ENCODE results near the gene STXBP4.

STXBP4 gene

DNA sequence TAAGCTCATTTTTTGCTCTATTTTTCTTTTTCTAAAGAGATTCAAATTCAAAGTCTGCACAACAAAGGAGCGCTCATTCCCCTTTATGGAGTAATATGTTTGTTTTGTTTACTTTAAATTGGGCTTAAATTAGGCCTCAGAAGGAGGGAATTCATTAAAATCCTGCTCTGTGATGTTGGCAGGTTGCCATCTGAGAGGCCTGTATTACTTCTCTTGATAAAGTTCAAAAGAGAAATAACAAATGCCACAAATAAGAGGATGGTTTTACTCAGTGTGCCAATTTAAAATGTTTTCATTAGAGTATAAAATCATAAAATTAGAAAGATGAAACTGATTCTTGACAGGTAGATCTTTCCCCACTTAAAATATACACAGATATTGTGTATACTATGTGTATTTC is 241.7 kb downstream of the STXBP4 start:
- Mint-ChIP-seq H3K27ac (peak overlapping the region in 2 of 3 experiments; percentile 40 to 47), H3K36me3 (ENCODE audit: low read depth) (no peaks in the 10 kb centered on the region), H3K9me3 (peaks cover 2% of the 10 kb centered on the region), H3K27me3 (ENCODE audit: low read depth) (no peaks in the 10 kb centered on the region), H3K4me1 (peaks cover 17% of the 10 kb centered on the region), H3K4me3 (no peak overlapping the region)
- TF ChIP-seq, protein P1, sequence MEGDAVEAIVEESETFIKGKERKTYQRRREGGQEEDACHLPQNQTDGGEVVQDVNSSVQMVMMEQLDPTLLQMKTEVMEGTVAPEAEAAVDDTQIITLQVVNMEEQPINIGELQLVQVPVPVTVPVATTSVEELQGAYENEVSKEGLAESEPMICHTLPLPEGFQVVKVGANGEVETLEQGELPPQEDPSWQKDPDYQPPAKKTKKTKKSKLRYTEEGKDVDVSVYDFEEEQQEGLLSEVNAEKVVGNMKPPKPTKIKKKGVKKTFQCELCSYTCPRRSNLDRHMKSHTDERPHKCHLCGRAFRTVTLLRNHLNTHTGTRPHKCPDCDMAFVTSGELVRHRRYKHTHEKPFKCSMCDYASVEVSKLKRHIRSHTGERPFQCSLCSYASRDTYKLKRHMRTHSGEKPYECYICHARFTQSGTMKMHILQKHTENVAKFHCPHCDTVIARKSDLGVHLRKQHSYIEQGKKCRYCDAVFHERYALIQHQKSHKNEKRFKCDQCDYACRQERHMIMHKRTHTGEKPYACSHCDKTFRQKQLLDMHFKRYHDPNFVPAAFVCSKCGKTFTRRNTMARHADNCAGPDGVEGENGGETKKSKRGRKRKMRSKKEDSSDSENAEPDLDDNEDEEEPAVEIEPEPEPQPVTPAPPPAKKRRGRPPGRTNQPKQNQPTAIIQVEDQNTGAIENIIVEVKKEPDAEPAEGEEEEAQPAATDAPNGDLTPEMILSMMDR (IDR thresholded peaks at IDR 0.05; ENCODE audit: unreplicated experiment in 3 of 3) = no peak

DNA sequence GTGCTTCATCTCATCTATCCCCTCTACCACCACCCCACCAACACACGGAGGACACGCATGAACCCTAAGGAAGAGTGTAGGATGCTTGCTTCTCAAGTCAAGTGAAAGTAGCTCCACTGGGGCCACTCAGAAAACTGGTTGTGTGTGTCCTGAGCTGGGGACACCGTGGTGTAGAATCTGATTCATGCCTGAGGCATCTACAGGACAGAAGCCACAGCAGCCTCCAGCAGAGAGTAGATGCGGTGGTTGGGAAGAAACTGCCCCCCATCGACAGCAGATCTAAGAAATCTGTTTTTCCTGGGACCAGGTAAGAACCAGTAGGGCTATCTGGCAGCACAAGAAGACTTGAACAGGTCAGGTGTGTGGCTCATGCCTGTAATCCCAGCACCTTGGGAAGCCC is 244.3 kb downstream of the STXBP4 start:
- TF ChIP-seq, protein P1 (IDR thresholded peaks at IDR 0.05; ENCODE audit: unreplicated experiment in 3 of 3) = no peak
- no peak overlapping the region for H3K4me3 Mint-ChIP-seq
- peaks cover 17% of the 10 kb centered on the region for H3K4me1 Mint-ChIP-seq

DNA sequence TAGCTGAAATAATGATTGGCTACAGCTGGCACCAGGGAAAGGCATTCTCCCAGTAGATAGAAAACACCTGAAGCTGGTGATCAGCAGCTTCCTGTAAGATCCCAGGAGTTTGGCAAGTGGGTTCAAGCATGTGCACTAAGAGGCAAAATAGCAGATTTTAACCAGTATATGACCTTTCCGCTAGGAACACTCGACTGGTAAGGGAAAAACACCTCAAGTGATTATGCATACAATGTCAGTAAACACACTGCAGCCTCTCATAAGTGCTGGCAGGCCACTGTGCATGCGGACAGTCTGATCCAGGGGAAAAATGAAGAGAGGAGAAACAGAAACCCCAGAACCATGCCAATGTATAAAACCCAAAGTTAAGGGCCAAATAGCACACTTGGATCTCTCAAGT is 247.1 kb downstream of the STXBP4 start:
- TF ChIP-seq, protein P1 (IDR thresholded peaks at IDR 0.05; ENCODE audit: unreplicated experiment in 3 of 3) = no peak
- H3K4me3 Mint-ChIP-seq = no peak overlapping the region
- H3K27ac Mint-ChIP-seq = no peak overlapping the region
- no peaks in the 10 kb centered on the region for H3K27me3 Mint-ChIP-seq (ENCODE audit: low read depth)
- H3K36me3 Mint-ChIP-seq (ENCODE audit: low read depth) = peaks cover 3% of the 10 kb centered on the region
- peaks cover 7% of the 10 kb centered on the region for H3K9me3 Mint-ChIP-seq
- H3K4me1 Mint-ChIP-seq = peaks cover 14% of the 10 kb centered on the region

More for the DNA sequence above, 244.3 kb downstream of the STXBP4 start:
- Mint-ChIP-seq H3K27me3 (ENCODE audit: low read depth) (no peaks in the 10 kb centered on the region), H3K27ac (no peak overlapping the region), H3K36me3 (ENCODE audit: low read depth) (peaks cover 3% of the 10 kb centered on the region), H3K9me3 (peaks cover 7% of the 10 kb centered on the region)

DNA sequence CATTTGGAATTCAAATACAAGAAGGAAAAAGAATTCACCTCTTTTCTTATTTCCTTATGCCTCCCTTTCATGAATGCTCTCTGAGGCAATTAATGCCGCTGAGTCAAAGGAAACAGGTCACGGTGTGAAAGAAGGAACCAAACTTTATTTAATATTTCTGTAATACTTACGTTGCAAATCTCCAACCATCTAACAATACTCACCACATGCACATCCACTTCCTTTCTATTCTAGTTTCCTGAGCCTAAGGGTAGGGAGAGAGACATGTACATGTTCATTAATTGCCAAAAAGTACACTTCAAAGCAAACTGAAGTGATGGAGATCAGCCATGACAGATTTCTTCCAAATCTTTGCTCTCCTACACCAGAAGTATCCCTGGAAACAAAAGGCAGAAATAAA is 248.3 kb downstream of the STXBP4 start:
- peaks cover 7% of the 10 kb centered on the region for H3K9me3 Mint-ChIP-seq
- no peak overlapping the region for H3K27ac Mint-ChIP-seq
- TF ChIP-seq, protein P1 (IDR thresholded peaks at IDR 0.05; ENCODE audit: unreplicated experiment in 3 of 3) = no peak
- H3K4me1 Mint-ChIP-seq = peaks cover 8% of the 10 kb centered on the region
- no peak overlapping the region for H3K4me3 Mint-ChIP-seq
- peaks cover 3% of the 10 kb centered on the region for H3K36me3 Mint-ChIP-seq (ENCODE audit: low read depth)
- H3K27me3 Mint-ChIP-seq (ENCODE audit: low read depth) = no peaks in the 10 kb centered on the region

DNA sequence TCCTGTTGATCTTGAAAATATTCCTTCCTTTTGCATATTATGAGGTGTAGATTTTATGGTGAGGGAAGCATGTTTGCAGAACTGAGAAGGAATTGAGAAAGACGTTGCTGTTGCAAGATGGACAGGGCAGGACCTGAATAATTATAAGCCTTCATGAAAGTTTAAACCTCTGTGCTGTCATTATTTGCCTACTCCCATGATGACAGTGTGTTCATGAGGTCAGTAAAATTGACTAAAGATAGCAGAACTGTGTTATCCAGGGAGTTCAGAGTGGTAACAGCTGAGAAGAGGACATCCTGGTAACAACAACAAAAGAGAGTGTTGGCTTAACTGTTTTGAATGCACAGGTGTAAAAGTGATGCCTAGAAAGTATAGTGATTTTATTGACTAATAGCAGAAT is 250.9 kb downstream of the STXBP4 start:
- TF ChIP-seq, protein P1 (IDR thresholded peaks at IDR 0.05; ENCODE audit: unreplicated experiment in 3 of 3) = no peak
- peaks cover 3% of the 10 kb centered on the region for H3K36me3 Mint-ChIP-seq (ENCODE audit: low read depth)
- H3K27me3 Mint-ChIP-seq (ENCODE audit: low read depth) = peaks cover 6% of the 10 kb centered on the region
- H3K27ac Mint-ChIP-seq = no peak overlapping the region
- H3K4me3 Mint-ChIP-seq = no peak overlapping the region
- peaks cover 8% of the 10 kb centered on the region for H3K4me1 Mint-ChIP-seq
- peaks cover 7% of the 10 kb centered on the region for H3K9me3 Mint-ChIP-seq

DNA sequence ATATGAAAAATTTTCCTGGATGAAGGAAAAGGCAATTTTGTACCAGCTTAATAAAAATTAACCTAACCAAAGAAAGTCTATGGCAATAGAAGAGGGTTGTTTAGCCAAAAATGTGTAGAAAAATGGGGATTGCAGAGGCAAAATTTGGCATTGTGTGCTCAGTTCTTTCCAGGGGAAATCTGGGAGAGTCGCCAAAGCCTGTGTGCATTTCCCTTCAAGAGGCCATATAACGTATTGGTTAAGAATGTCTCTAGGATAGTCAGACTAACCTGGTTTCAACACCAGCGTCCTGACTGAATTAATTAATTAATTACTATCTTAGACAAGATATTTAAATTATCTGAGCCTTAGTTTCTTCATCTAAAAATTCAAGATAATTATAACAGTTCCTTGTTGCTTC is 251.4 kb downstream of the STXBP4 start:
- Mint-ChIP-seq H3K36me3 (ENCODE audit: low read depth) (peaks cover 3% of the 10 kb centered on the region), H3K4me3 (no peak overlapping the region), H3K27me3 (ENCODE audit: low read depth) (peaks cover 10% of the 10 kb centered on the region), H3K9me3 (peaks cover 5% of the 10 kb centered on the region), H3K27ac (no peak overlapping the region), H3K4me1 (peaks cover 8% of the 10 kb centered on the region)
- TF ChIP-seq, protein P1 (IDR thresholded peaks at IDR 0.05; ENCODE audit: unreplicated experiment in 3 of 3) = no peak

Measured in nephron (organoid).